ENCODE results near the gene F2RL1.

Gene F2RL1

GRCh38 chr5:76818844-76819831, at the start of gene F2RL1 (continued):
- TF ChIP-seq, protein P1, sequence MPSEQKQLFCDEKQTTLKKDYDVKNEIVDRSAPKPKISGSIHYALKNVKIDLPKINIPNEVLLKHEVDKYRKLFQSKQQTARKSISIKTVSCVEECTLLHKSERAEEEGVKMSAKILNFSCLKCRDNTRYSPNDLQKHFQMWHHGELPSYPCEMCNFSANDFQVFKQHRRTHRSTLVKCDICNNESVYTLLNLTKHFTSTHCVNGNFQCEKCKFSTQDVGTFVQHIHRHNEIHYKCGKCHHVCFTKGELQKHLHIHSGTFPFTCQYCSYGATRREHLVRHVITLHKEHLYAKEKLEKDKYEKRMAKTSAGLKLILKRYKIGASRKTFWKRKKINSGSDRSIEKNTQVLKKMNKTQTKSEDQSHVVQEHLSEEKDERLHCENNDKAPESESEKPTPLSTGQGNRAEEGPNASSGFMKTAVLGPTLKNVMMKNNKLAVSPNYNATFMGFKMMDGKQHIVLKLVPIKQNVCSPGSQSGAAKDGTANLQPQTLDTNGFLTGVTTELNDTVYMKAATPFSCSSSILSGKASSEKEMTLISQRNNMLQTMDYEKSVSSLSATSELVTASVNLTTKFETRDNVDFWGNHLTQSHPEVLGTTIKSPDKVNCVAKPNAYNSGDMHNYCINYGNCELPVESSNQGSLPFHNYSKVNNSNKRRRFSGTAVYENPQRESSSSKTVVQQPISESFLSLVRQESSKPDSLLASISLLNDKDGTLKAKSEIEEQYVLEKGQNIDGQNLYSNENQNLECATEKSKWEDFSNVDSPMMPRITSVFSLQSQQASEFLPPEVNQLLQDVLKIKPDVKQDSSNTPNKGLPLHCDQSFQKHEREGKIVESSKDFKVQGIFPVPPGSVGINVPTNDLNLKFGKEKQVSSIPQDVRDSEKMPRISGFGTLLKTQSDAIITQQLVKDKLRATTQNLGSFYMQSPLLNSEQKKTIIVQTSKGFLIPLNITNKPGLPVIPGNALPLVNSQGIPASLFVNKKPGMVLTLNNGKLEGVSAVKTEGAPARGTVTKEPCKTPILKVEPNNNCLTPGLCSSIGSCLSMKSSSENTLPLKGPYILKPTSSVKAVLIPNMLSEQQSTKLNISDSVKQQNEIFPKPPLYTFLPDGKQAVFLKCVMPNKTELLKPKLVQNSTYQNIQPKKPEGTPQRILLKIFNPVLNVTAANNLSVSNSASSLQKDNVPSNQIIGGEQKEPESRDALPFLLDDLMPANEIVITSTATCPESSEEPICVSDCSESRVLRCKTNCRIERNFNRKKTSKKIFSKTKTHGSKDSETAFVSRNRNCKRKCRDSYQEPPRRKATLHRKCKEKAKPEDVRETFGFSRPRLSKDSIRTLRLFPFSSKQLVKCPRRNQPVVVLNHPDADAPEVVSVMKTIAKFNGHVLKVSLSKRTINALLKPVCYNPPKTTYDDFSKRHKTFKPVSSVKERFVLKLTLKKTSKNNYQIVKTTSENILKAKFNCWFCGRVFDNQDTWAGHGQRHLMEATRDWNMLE (tag by site-specific recombination; conservative IDR thresholded peaks at IDR 0.05; ENCODE audit: low read depth) = no peak
- TF ChIP-seq ZNF354C (tag by site-specific recombination; IDR thresholded peaks at IDR 0.05; ENCODE audit: borderline replicate concordance, low read depth) (no peak), GLI4 (tag by site-specific recombination; IDR thresholded peaks at IDR 0.05) (0 out of 2 replicates have a peak, but pooled peaks have one; percentile 18), ZNF2 (tag by site-specific recombination; IDR thresholded peaks at IDR 0.05) (peak; percentile 27; the same call in 1 of the 2 replicates), GFI1B (tag by site-specific recombination; IDR thresholded peaks at IDR 0.05) (no peak), ZNF138 (tag by site-specific recombination; IDR thresholded peaks at IDR 0.05; ENCODE audit: borderline replicate concordance) (no peak), ZNF76 (tag by site-specific recombination; IDR thresholded peaks at IDR 0.05; ENCODE audit: borderline replicate concordance, low read depth) (0 out of 2 replicates have a peak, but pooled peaks have one; percentile 32), ZNF214 (tag by site-specific recombination; IDR thresholded peaks at IDR 0.05; ENCODE audit: borderline replicate concordance) (no peak), ZNF660 (tag by site-specific recombination; IDR thresholded peaks at IDR 0.05) (0 out of 2 replicates have a peak, but pooled peaks have one; percentile 36), ZNF600 (tag by site-specific recombination; IDR thresholded peaks at IDR 0.05) (peak; percentile 22; the same call in 1 of the 2 replicates), ZIC2 (tag by site-specific recombination; IDR thresholded peaks at IDR 0.05) (peak; percentile 83), ZNF404 (tag by site-specific recombination; IDR thresholded peaks at IDR 0.05) (no peak), ZSCAN30 (tag by site-specific recombination; IDR thresholded peaks at IDR 0.05) (peak; percentile 9; the same call in 1 of the 2 replicates), ZNF24 (tag by site-specific recombination; IDR thresholded peaks at IDR 0.05) (no peak), ZNF366 (tag by site-specific recombination; conservative IDR thresholded peaks at IDR 0.05) (no peak), ZNF223 (tag by site-specific recombination; IDR thresholded peaks at IDR 0.05) (peak; percentile 42; the same call in 1 of the 2 replicates), ZBTB26 (tag by site-specific recombination; optimal IDR thresholded peaks at IDR 0.05) (peak; percentile 97), ZBTB8A (tag by site-specific recombination; IDR thresholded peaks at IDR 0.05) (peak; percentile 48), ZBTB48 (tag by site-specific recombination; IDR thresholded peaks at IDR 0.05) (peak; percentile 93), ZEB2 (tag by site-specific recombination; IDR thresholded peaks at IDR 0.05) (peak; percentile 95), ZNF280C (tag by site-specific recombination; IDR thresholded peaks at IDR 0.05) (no peak), ZBTB17 (tag by site-specific recombination; IDR thresholded peaks at IDR 0.05) (peak; percentile 83), ZFHX2 (tag by site-specific recombination; conservative IDR thresholded peaks at IDR 0.05) (peak; percentile 35; the same call in 1 of the 2 replicates), ZNF292 (tag by site-specific recombination; IDR thresholded peaks at IDR 0.05; ENCODE audit: borderline replicate concordance, low read depth) (no peak)
- TF ChIP-seq, protein P2, sequence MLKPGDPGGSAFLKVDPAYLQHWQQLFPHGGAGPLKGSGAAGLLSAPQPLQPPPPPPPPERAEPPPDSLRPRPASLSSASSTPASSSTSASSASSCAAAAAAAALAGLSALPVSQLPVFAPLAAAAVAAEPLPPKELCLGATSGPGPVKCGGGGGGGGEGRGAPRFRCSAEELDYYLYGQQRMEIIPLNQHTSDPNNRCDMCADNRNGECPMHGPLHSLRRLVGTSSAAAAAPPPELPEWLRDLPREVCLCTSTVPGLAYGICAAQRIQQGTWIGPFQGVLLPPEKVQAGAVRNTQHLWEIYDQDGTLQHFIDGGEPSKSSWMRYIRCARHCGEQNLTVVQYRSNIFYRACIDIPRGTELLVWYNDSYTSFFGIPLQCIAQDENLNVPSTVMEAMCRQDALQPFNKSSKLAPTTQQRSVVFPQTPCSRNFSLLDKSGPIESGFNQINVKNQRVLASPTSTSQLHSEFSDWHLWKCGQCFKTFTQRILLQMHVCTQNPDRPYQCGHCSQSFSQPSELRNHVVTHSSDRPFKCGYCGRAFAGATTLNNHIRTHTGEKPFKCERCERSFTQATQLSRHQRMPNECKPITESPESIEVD (tag by site-specific recombination; IDR thresholded peaks at IDR 0.05) = no peak
- TF ChIP-seq, protein P3, sequence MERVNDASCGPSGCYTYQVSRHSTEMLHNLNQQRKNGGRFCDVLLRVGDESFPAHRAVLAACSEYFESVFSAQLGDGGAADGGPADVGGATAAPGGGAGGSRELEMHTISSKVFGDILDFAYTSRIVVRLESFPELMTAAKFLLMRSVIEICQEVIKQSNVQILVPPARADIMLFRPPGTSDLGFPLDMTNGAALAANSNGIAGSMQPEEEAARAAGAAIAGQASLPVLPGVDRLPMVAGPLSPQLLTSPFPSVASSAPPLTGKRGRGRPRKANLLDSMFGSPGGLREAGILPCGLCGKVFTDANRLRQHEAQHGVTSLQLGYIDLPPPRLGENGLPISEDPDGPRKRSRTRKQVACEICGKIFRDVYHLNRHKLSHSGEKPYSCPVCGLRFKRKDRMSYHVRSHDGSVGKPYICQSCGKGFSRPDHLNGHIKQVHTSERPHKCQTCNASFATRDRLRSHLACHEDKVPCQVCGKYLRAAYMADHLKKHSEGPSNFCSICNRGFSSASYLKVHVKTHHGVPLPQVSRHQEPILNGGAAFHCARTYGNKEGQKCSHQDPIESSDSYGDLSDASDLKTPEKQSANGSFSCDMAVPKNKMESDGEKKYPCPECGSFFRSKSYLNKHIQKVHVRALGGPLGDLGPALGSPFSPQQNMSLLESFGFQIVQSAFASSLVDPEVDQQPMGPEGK (tag by site-specific recombination; IDR thresholded peaks at IDR 0.05) = peak; percentile 94
